GM12864 (cell line): ENCODE data around the gene SACM1L.

Source experiments
- DNase-seq: peaks from one replicate; pipeline ENCODE4 v3.0.0-alpha.2; 2011; ENCODE audit warnings: low read depth
- H3K4me3 ChIP-seq: 2 replicates; pipeline ENCODE4 v1.5.1; 2011; ENCODE audit warnings: mild to moderate bottlenecking, low read depth, low read length, control low read depth
- CTCF ChIP-seq: IDR thresholded peaks from 2 replicates; pipeline ENCODE4 v1.5.1; 2011; ENCODE audit warnings: low read depth, mild to moderate bottlenecking, moderate library complexity, low read length, control low read depth, inconsistent platforms; ENCODE audit errors: missing control alignments

The SACM1L gene

GRCh38 chr3:45656575-45657363 lies 32.4 kb upstream of the SACM1L start:
- H3K4me3 ChIP-seq: no peak overlapping the region; the same call in 1 of the 2 replicates
- TF ChIP-seq CTCF: peak; percentile 88
- peak; percentile 89 for DNase-seq

GRCh38 chr3:45657853-45658252 lies 31.3 kb upstream of the SACM1L start:
- peak; percentile 72 for DNase-seq
- no peak overlapping the region for H3K4me3 ChIP-seq
- TF ChIP-seq CTCF: no peak

- peak; percentile 98 for TF ChIP-seq CTCF
- H3K4me3 ChIP-seq: no peak overlapping the region
- DNase-seq: no peak
Measured at GRCh38 chr3:45659661-45660566, 29.3 kb upstream of the SACM1L start.

GRCh38 chr3:45660567-45660901 lies 28.7 kb upstream of the SACM1L start:
- no peak overlapping the region for H3K4me3 ChIP-seq
- no peak for TF ChIP-seq CTCF
- DNase-seq: no peak

- TF ChIP-seq CTCF: no peak
- DNase-seq: no peak
- H3K4me3 ChIP-seq: peak overlapping the region; percentile 47
Measured at GRCh38 chr3:45664578-45664977, 24.6 kb upstream of the SACM1L start.

- DNase-seq: no peak
- peak; percentile 65 for TF ChIP-seq CTCF
- peak overlapping the region; percentile 47; the same call in 1 of the 2 replicates for H3K4me3 ChIP-seq
Measured at GRCh38 chr3:45665101-45665572, 24.1 kb upstream of the SACM1L start.
